ENCODE data around the gene RASSF4. TPM values are rescaled to one million over a fixed set of nuclear protein-coding genes. Genes with fewer than 3 reads are reported as not detected.

Gene RASSF4, protein sequence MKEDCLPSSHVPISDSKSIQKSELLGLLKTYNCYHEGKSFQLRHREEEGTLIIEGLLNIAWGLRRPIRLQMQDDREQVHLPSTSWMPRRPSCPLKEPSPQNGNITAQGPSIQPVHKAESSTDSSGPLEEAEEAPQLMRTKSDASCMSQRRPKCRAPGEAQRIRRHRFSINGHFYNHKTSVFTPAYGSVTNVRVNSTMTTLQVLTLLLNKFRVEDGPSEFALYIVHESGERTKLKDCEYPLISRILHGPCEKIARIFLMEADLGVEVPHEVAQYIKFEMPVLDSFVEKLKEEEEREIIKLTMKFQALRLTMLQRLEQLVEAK
- 1.8 and 2.1 TPM in 2 replicates for total RNA-seq (2014; rRNA removed; shearing (Covaris generic))
- polyA plus RNA-seq (2015; cell fraction: cytosol; rRNA removed): 1.7 and 2.9 TPM in 2 replicates
- polyA plus RNA-seq (2015; cell fraction: nucleus; rRNA removed): 30.0 and 41.7 TPM in 2 replicates

DNA sequence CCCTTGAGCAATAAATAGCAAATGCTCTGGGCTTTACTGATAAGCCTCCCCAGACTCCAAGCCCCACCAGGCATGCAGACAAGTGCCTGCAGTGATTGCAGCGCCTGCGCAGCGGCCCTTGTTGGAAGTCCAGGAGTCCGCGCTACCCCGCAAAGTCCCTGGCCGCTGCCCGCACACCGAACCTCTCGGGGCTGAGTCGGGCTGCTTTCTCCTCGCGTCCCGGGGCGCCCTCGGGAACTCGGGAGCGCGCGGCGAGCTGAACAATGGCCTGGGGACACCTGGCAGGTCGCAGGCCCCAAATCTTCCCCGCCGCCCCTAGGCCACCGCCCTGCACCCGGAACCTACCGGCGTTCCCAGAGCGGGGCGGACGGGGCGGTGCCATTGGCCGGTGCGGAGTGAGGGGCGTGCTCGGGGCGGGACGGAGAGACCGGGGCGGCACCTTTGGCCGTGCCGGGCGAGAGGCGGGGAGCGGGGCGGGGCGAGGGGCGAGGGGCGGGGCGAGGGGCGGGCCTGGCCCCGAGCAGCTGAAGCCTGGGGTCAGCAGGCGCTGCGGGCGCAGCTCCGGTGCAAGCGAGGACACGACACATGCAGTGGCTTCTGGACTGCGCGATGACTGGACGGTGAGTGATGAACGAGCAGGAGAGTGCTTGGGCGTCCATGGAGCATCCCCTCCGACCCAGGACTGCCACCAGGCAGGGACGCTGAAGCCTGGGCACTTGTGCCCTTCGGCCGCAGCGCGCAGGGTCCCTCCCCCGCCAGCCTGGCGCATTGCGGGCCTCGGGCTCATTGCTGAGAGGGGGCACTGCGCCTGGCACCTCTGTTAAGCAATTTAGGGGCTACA lies at the start of gene RASSF4:
Gene RASSF4, plus strand, starts transcription at position 556 of the 841 bp plus-strand sequence. CDS start 10,401 bp downstream, outside the sequence.
- DNase-seq (ENCODE audit: low read depth, low spot score): peak; percentile 85
- in situ Hi-C loops (cut with HindIII; ENCODE audit: low pct_unique_long_range_greater_than_20kb, low sequenced_read_pairs): no loop called here

- in situ Hi-C loops (cut with HindIII; ENCODE audit: low pct_unique_long_range_greater_than_20kb, low sequenced_read_pairs): no loop called here
- DNase-seq (ENCODE audit: low read depth, low spot score): no peak
These were observed 49.7 kb upstream of the RASSF4 start for GRCh38 chr10:44909910-44910309.

DNA sequence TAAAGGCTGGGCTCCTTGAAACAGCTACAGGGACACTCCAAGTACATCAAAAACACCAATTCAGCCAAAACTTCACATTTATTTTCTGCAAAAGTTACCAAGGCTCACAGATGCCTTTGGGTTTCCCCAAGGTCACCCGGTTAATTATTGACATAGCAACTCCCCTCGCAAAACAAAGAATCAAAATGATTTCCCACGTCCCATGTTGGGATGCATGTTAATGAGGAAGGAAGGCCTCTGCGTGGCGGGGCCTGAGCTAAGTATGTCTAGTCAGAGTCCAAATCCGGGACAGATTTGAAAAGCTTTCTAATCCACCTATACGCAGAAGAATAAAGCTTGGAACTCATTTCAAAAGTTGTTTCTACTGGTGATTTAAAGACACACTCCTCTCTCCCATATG lies 49.0 kb upstream of the RASSF4 start:
- in situ Hi-C loops (cut with HindIII; ENCODE audit: low pct_unique_long_range_greater_than_20kb, low sequenced_read_pairs): no loop called here
- DNase-seq (ENCODE audit: low read depth, low spot score): no peak

DNA sequence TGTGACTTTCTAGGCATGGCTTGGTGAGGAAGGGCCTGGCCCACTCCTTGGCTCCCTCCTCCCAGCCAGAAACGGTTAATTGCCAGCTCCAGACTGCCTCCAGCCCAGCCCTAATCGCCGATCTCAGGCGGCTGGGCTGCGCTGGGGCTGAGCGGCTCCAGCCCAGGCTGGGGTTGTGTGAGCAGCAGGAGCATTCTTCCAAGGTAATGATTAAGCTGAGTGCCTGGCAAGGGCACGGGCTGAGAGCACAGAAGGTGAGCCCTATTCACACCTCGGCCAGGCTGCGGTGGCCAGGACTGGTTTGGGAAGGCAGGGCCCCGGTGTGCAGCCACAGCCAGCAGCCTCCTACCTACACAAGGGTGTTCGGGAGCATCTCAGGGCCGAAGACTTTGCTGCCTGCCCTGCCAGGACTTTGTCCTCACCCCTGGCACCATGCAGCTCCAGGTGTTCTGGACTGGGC lies 48.5 kb upstream of the RASSF4 start, which contains the start of gene TMEM72:
Gene TMEM72, plus strand, starts transcription at position 257 of the 460 bp plus-strand sequence. Its CDS starts 176 bp downstream, at position 433.
- in situ Hi-C loops (cut with HindIII; ENCODE audit: low pct_unique_long_range_greater_than_20kb, low sequenced_read_pairs): no loop called here
- DNase-seq (ENCODE audit: low read depth, low spot score): no peak

DNA sequence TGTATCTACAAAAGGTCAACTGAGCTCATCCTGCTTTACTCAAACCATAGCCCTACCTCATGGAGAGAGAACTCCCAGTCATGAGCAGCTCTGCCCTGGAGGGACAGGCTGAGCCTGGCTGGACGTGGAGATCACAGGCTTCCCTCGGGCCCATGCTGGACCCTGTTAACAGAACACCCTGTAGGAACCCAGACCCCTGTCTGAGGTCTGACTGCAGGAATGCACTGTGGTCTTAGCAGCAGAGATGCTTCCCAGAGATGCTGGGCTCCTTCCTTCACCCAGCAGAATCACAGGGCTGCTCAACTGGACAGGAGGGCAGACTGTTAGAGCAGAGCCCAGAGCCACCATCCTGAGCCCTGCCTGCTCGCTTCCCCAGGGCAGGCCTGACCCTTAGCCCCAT lies 47.7 kb upstream of the RASSF4 start:
- in situ Hi-C loops (cut with HindIII; ENCODE audit: low pct_unique_long_range_greater_than_20kb, low sequenced_read_pairs): no loop called here
- DNase-seq (ENCODE audit: low read depth, low spot score): no peak

- no peak for DNase-seq (ENCODE audit: low read depth, low spot score)
- in situ Hi-C loops (cut with HindIII; ENCODE audit: low pct_unique_long_range_greater_than_20kb, low sequenced_read_pairs): no loop called here
These were observed 46.1 kb upstream of the RASSF4 start for GRCh38 chr10:44913350-44914081.

GRCh38 chr10:44914891-44915290 lies 44.7 kb upstream of the RASSF4 start:
- DNase-seq (ENCODE audit: low read depth, low spot score): no peak
- in situ Hi-C loops (cut with HindIII; ENCODE audit: low pct_unique_long_range_greater_than_20kb, low sequenced_read_pairs): no loop called here

DNA sequence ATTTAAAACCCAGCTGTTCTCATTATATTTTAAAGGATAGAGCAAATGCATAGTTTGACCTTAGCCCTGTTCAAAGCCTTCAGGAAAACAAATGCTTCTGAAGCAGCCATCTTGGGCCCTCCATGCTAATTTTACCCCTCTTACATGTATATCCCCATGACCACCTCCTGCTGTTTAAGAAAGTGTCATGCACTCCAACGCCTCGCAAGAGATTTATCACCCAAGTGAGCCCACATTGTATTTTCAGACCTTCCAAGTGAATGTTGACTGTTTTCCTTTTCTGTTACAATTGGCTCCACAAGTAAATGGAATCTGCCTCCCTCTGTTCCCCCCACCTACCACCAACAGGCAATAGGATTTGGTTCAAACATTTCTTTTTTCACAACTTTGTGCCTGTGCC lies 43.2 kb upstream of the RASSF4 start:
- in situ Hi-C loops (cut with HindIII; ENCODE audit: low pct_unique_long_range_greater_than_20kb, low sequenced_read_pairs): no loop called here
- DNase-seq (ENCODE audit: low read depth, low spot score): no peak

- in situ Hi-C loops (cut with HindIII; ENCODE audit: low pct_unique_long_range_greater_than_20kb, low sequenced_read_pairs): no loop called here
- no peak for DNase-seq (ENCODE audit: low read depth, low spot score)
These were observed 41.8 kb upstream of the RASSF4 start for GRCh38 chr10:44917848-44918247.

- DNase-seq (ENCODE audit: low read depth, low spot score): no peak
- in situ Hi-C loops (cut with HindIII; ENCODE audit: low pct_unique_long_range_greater_than_20kb, low sequenced_read_pairs): no loop called here
These were observed 39.4 kb upstream of the RASSF4 start for GRCh38 chr10:44920252-44920651.

GRCh38 chr10:44921061-44921460 lies 38.5 kb upstream of the RASSF4 start:
- in situ Hi-C loops (cut with HindIII; ENCODE audit: low pct_unique_long_range_greater_than_20kb, low sequenced_read_pairs): no loop called here
- no peak for DNase-seq (ENCODE audit: low read depth, low spot score)

DNA sequence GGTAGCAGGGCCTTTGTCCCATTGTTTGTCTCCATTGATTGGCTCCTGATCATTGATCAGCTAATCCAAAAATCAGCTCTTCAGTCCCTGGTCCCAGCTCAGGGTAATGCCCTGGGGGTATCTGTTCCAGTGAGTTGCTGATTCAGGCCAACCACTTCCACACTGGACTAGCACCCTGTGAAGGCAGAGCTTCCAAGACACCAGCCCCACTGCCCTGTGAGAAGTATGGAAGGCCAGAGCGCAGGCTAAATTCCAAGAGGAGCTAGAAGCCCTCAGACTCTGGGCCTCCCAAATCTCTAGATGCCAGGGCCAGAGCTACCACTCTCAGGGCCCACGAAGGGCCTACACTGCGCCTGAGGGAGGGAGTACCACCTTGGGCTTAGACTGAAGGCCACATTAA lies 38.1 kb upstream of the RASSF4 start:
- no peak for DNase-seq (ENCODE audit: low read depth, low spot score)
- in situ Hi-C loops (cut with HindIII; ENCODE audit: low pct_unique_long_range_greater_than_20kb, low sequenced_read_pairs): no loop called here

DNA sequence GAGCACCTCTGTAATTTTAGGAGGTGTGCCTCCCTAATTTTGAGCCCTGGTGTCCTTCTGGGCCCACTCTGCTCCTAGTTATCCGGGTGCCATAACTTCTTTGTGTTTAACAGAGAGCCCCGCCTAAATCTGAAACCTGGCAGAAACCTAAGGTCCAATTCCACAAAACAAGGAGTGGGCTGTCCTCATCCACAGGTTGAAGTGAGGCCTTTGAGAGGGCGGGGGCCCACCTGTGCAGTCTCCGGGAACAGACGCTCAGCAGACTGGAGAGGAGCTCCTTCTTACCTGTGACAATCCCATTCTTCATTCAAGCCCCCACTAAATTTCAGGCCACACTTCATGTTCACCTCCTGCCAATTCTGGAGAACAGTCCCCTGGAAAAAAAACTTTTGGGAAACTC lies 37.6 kb upstream of the RASSF4 start:
- no peak for DNase-seq (ENCODE audit: low read depth, low spot score)
- in situ Hi-C loops (cut with HindIII; ENCODE audit: low pct_unique_long_range_greater_than_20kb, low sequenced_read_pairs): no loop called here

- DNase-seq (ENCODE audit: low read depth, low spot score): no peak
- in situ Hi-C loops (cut with HindIII; ENCODE audit: low pct_unique_long_range_greater_than_20kb, low sequenced_read_pairs): no loop called here
These were observed 36.6 kb upstream of the RASSF4 start for GRCh38 chr10:44922796-44923545.

DNA sequence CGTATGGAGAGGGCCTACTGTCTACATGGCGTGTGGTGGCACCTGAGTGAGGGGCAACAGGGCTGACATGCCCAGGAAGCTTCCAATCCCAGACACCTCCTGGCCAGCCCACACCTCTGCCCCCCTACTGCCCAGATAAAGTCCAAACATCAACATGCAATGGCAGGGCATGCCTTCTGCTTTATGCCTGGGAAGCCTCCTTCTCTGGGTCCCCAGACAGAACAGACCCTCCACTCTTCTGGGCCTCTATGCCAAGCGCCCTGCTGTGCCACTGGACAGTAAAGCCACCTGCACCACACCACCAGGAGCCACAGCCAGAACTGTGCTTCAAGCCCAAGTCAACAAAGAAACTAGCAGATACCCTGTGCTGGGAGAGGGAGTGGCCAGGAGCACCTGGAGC lies 36.0 kb upstream of the RASSF4 start:
- no peak for DNase-seq (ENCODE audit: low read depth, low spot score)
- in situ Hi-C loops (cut with HindIII; ENCODE audit: low pct_unique_long_range_greater_than_20kb, low sequenced_read_pairs): no loop called here

- in situ Hi-C loops (cut with HindIII; ENCODE audit: low pct_unique_long_range_greater_than_20kb, low sequenced_read_pairs): no loop called here
- no peak for DNase-seq (ENCODE audit: low read depth, low spot score)
These were observed 35.2 kb upstream of the RASSF4 start for GRCh38 chr10:44924261-44925040.
